RWPE1 (cell line): ENCODE measurements around the gene SH2B3.
"Not testable (repeated sequence)": the region's sequence is repeated elsewhere in the genome, so short reads cannot be mapped to it uniquely, and the experiment has no call there.

Experiments
- CTCF ChIA-PET: fragments of 350-600 bp; sonication (Branson Sonifier 250); formaldehyde crosslinking; extraction: SDS; loops from one replicate; lab custom pipeline; 2021; lab: Yijun Ruan, JAX
- POLR2A ChIA-PET: fragments of 400-600 bp; formaldehyde crosslinking; extraction: SDS; loops from one replicate; lab custom pipeline; 2020; ENCODE audit warnings: antibody characterized with exemption; ENCODE audit not compliant: low non-redundant PET; lab: Yijun Ruan, JAX
- DNase-seq: peaks from one replicate; pipeline ENCODE4 v3.0.0; 2012; ENCODE audit warnings: low spot score
- H3K27ac ChIP-seq: fragments of 450-650 bp; 2 replicates; pipeline ENCODE4 v1.5.1; 2017
- CTCF ChIP-seq: fragments of 450-650 bp; conservative IDR thresholded peaks from 2 replicates; pipeline ENCODE4 v1.5.1; 2017; ENCODE audit warnings: low read depth, mild to moderate bottlenecking

Gene SH2B3

GRCh38 chr12:111367661-111368221 is 38.0 kb upstream of the SH2B3 start:
- TF ChIP-seq CTCF = no peak
- POLR2A ChIA-PET = no interaction called here
- CTCF ChIA-PET = interaction anchor here (0.6 to 4.3 kb wide), 3 partner anchors 29 to 446 kb away, joined by 3 to 18 read pairs (median 3); no protein-coding TSS in a partner anchor
- peak overlapping the region; percentile 58 for H3K27ac ChIP-seq
- DNase-seq = no peak

- CTCF ChIA-PET = interaction anchor here (0.9 to 4.3 kb wide), 2 partner anchors 28 to 37 kb away, joined by 3 to 18 read pairs; no protein-coding TSS in a partner anchor
- TF ChIP-seq CTCF = no peak
- DNase-seq = peak; percentile 25
- POLR2A ChIA-PET = no interaction called here
- peak overlapping the region; percentile 58 for H3K27ac ChIP-seq
Measured at GRCh38 chr12:111368291-111368787, 37.4 kb upstream of the SH2B3 start.

GRCh38 chr12:111368788-111369495 is 36.8 kb upstream of the SH2B3 start, which contains the start of gene PHETA1:
TSS of gene PHETA1 (minus strand) at chr12:111369095. CDS start at chr12:111363427, 5,668 bp downstream.
- ChIA-PET POLR2A (no interaction called here), CTCF (interaction anchor here (0.7 to 4.3 kb wide), 2 partner anchors 28 to 36 kb away, joined by 3 to 18 read pairs; no protein-coding TSS in a partner anchor)
- peak within 1 kb of the TSS; percentile 58 for H3K27ac ChIP-seq
- no peak for TF ChIP-seq CTCF
- peak; percentile 91 for DNase-seq

- CTCF ChIA-PET = interaction anchor here (0.7 to 4.3 kb wide), 2 partner anchors 27 to 35 kb away, joined by 3 to 18 read pairs; no protein-coding TSS in a partner anchor
- no peak for TF ChIP-seq CTCF
- no peak for DNase-seq
- POLR2A ChIA-PET = no interaction called here
- peak overlapping the region; percentile 58 for H3K27ac ChIP-seq
Measured at GRCh38 chr12:111369496-111370220, 36.1 kb upstream of the SH2B3 start.

GRCh38 chr12:111373231-111373630 is 32.5 kb upstream of the SH2B3 start:
- H3K27ac ChIP-seq, POLR2A ChIA-PET, DNase-seq, CTCF ChIA-PET: not testable (repeated sequence)

GRCh38 chr12:111377440-111377839 is 28.3 kb upstream of the SH2B3 start:
- H3K27ac ChIP-seq = no peak overlapping the region
- no peak for DNase-seq
- POLR2A ChIA-PET = no interaction called here
- CTCF ChIA-PET = no interaction called here
- no peak for TF ChIP-seq CTCF
